NOMO-1 treated with DMSO at 0.1 percent for 48 hours (cell line): Measurements from ENCODE around the gene MTFMT.

Experiments
- DNase-seq: peaks from one replicate; lab custom pipeline; 2025; ENCODE audit not compliant: unreplicated experiment; lab: John Stamatoyannopoulos, UW

Gene MTFMT

GRCh38 chr15:64989416-64990167, 39.8 kb downstream of the MTFMT start, which contains the start of gene SPG21:
Gene SPG21 (minus strand): TSS chr15:64989914. CDS start chr15:64983569, 6,345 bp downstream.
- DNase-seq = peak; percentile 97

- DNase-seq = no peak
Measured at GRCh38 chr15:64987136-64987535, 42.3 kb downstream of the MTFMT start.

- peak; percentile 78 for DNase-seq
Measured at GRCh38 chr15:64985366-64986033, 43.9 kb downstream of the MTFMT start.

- no peak for DNase-seq
Measured at GRCh38 chr15:64982472-64982871, 47.0 kb downstream of the MTFMT start.

GRCh38 chr15:64981812-64982431, 47.5 kb downstream of the MTFMT start:
- DNase-seq = no peak

- DNase-seq = no peak
Measured at GRCh38 chr15:64979252-64979710, 50.2 kb downstream of the MTFMT start.

- no peak for DNase-seq
Measured at GRCh38 chr15:64975390-64975789, 54.0 kb downstream of the MTFMT start.

- peak; percentile 47 for DNase-seq
Measured at GRCh38 chr15:64970698-64971097, 58.7 kb downstream of the MTFMT start.

GRCh38 chr15:64969401-64969800, 60.0 kb downstream of the MTFMT start:
- DNase-seq = no peak

- no peak for DNase-seq
Measured at GRCh38 chr15:64961013-64961412, 68.4 kb downstream of the MTFMT start.

- DNase-seq = no peak
Measured at GRCh38 chr15:64960153-64960552, 69.3 kb downstream of the MTFMT start.

- DNase-seq = no peak
Measured at GRCh38 chr15:64959128-64959527, 70.3 kb downstream of the MTFMT start.

GRCh38 chr15:64954395-64954794, 75.0 kb downstream of the MTFMT start:
- DNase-seq = no peak

- DNase-seq = no peak
Measured at GRCh38 chr15:64951777-64952418, 77.5 kb downstream of the MTFMT start.
